Erythroblast (primary cell): ENCODE data around the gene UROD.
A peak's percentile ranks its signal among the peaks of the same experiment; 100 is the strongest.

ENCODE experiments used
- DNase-seq, 2 experiments: peaks; one replicate each; lab custom pipeline; 2025; lab: John Stamatoyannopoulos, UW
- GATA1 ChIP-seq: IDR thresholded peaks from 2 replicates; pipeline ENCODE4 v1.6.1; 2011; ENCODE audit warnings: low read depth, mild to moderate bottlenecking, control low read depth, low read length, moderate library complexity
- POLR2A ChIP-seq: IDR thresholded peaks from 2 replicates; pipeline ENCODE4 v1.6.1; 2011; ENCODE audit warnings: mild to moderate bottlenecking, low read length

The UROD gene

DNA sequence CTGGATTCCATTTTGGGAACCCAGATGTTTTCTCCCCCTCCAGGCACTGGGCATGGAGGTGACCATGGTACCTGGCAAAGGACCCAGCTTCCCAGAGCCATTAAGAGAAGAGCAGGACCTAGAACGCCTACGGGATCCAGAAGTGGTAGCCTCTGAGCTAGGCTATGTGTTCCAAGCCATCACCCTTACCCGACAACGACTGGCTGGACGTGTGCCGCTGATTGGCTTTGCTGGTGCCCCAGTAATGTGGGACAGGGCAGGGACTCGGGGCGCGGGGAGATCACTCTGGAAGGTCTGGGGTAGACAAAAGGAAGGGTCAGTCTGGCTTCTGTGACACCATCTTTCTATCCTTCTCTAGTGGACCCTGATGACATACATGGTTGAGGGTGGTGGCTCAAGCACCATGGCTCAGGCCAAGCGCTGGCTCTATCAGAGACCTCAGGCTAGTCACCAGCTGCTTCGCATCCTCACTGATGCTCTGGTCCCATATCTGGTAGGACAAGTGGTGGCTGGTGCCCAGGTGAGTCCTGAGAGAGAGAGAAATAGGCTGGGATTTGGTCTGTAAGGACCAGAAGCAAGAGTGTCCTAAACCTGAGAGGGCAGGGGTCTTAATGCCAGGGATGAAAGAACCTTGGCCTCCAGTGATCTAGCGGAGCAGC, 1.6 kb downstream of the UROD start:
- peak; percentile 34 to 53 for DNase-seq
- TF ChIP-seq GATA1 (no peak), POLR2A (no peak)

DNA sequence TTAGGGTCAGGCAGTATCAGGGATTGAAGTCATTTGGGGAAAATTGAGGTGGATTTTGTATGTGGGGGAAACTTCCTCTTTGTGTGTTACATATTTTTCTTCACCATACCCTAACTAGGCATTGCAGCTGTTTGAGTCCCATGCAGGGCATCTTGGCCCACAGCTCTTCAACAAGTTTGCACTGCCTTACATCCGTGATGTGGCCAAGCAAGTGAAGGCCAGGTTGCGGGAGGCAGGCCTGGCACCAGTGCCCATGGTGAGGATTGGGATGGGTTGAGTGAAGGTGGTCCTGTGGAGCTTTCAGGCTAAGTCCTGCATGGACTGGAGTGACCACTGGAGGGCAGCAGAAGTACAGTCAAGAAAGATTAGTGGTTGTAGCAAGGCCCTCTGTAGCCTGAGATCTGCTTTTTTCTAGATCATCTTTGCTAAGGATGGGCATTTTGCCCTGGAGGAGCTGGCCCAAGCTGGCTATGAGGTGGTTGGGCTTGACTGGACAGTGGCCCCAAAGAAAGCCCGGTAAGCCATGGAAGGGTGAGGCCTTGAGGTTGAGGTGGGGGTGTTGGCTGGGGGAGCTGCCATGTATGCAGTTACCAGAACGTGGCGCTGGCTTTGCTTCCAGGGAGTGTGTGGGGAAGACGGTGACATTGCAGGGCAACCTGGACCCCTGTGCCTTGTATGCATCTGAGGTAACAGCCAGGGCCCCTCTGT, 2.4 kb downstream of the UROD start:
- DNase-seq, result peak; percentile 89 to 93
- TF ChIP-seq POLR2A, result no peak
- TF ChIP-seq GATA1, result no peak

DNA sequence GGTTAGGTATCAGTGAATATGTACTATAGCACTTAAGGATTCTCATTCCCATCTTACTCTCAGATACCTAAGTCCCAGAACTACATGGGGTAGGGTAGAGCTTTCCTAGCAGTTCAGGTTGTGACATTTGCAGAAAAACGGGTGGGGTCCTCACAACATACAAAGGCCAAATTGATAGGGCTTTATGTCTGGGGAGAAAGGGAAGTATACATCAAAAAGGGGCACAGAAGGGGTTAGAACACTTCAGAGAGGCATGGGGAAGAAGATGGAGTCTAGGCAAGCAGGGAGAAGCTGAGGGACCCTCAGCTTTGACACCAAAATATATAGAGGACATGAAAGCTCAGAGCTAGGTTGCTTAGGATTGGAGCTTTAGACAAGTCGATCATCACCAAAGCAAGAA, 3.6 kb downstream of the UROD start:
- no peak for DNase-seq
- no peak for TF ChIP-seq POLR2A
- no peak for TF ChIP-seq GATA1

DNA sequence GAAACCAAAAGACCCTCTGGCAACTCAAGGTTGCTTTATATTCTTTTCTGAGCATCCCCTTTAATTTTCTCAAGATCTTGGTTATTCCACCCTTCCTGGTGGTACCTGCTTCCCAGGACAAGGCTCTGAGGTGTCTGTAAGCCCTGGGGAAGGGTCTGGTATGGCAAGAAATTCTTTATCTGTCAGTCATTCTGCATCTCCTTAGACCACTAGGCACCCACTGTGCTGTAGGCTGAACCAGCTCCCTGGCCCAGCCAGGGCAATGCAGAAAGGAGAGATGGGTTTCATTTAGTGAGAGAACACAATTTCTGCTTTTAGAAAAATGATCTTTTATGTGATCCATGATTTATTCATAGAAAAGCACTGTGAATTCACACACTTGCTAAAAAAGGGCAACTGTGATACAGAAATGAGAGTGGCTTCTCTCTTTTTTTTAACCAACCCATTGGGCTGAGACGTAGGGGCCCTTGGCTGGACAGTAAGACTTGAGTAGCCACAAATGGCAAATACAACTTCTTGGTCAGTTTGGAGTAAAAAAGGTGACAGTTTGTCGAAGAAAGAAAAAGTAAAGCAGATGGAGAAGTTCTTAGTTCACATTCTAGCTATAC, 4.1 kb downstream of the UROD start:
- no peak for DNase-seq
- TF ChIP-seq GATA1 (no peak), POLR2A (no peak)

DNA sequence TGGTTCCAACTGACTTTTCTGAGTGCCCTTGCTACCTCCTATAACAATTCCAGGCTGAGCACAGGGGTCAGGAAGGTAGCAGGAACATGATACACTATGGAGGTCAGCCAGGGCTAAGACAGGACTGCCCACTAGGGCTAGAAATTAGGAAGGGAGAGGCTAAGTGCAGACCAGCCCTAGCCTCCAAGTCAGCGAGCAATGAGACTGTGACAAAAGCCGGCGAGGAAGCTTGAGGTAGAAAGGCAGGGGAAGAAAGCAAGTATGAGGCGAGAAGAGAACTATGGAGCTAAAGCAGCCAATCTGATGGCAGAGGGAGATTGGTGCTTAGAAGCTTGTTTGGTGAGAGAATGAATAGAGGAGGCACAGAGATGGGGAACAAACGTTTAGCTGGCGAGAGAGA, 4.7 kb downstream of the UROD start:
- TF ChIP-seq GATA1 (no peak), POLR2A (peak; percentile 16)
- DNase-seq, result no peak

DNA sequence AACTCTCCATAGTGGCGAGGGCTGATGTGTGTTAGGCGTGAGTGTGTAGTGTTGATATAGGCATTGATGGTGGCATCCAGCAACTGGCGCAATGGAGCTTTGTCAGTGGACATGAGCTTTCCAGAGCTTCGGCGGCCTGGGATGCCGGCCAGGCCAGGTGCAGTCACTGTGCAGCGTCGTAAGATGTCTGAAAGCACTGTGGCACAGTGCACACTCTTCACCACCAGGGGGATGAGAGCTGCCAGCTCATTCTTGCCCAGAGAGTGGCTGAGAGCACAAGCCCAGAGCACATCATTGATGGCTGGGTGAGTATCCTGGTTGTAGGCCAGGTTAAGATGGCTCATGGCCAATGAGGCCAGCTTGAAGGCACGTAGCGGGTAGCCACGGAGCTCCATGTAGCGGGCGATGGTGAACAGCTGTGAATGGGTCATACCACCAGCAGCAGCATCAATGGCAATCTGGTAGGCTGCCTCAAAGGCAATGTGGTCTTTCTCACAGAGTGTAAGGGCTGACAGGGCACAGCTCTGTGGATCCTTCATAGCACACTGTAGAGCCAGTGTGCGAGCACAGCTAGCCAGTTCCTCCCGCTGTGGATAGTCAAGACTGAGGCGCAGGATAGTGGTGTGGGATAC, 6.7 kb downstream of the UROD start:
- DNase-seq, result peak; percentile 66 to 75

DNA sequence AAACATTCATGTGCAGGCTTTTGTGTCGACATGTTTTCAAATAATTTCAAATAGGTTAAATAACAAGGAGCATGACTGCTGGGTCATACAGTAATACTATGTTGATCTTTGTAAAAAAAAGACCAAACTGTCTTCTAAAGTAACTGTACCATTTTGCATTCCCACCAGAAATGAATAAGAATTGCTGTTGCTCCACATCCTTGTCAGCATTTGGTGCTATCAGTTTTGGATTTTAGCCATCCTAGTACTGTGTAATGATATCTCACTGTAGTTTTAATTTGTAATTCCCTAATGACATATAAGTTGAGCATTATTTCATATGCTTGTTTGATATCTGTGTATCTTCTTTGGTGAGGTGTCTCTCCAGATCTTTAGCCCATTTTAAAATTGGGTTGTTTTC, 11.6 kb downstream of the UROD start:
- DNase-seq, result no peak
- TF ChIP-seq POLR2A, result no peak

More for the DNA sequence above, 6.7 kb downstream of the UROD start:
- TF ChIP-seq GATA1 (no peak), POLR2A (no peak)

DNA sequence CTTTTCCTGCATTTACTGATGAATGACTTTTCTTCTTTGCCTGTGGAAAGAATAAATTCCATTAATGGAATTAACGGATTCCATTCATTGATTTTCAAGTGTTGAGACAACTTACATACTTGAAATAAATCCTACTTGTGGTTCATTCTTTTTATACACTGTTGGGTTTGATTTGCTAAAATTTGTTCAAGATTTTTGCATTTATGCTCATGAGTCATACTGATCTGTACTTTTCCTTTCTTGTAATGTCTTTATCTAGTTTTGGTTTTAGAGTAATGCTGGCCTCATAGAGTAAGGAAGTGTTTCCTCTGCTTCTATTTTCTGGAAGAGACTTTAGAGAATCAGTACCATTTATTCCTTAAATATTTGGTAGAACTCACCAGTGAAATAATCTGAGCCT, 14.4 kb downstream of the UROD start:
- TF ChIP-seq GATA1 (no peak), POLR2A (no peak)
- DNase-seq, result no peak

DNA sequence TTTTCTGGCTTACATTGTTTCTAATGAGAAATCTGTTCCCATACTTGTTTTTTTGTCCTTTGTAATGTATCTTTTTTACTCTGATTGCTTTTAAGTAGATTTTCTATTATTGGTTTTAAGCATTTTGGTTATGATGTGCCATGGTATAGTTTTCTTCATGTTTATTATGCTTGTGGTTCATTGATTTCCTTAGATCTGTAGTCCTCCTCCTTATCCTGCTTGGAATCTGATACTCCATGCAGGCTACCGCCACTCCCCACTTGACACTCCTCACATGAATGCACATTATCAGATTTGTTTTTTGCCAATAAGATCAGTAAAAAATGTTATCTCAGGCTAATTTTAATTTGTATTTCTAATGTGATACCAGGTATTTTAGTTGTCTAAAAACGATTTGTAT, 20.8 kb downstream of the UROD start:
- no peak for DNase-seq
- TF ChIP-seq POLR2A (no peak), GATA1 (no peak)

DNA sequence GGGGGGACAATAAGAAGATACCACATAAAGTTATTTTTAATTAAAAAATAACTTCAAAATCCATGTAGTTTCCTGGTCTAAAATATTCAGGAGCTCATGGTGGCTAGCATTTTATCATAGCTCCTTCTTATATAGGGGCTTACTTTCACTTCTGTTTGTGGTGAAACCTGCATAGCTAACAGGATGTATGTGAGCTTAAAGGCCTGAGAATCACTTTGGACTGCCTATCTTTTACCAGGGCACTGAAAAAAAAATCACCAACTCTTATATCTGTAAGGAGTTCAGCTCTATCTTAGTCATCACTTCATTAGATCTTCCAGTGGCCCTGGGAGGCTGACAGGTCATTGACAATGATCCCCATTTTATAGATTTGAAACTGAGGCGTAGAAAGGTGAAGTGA, 21.3 kb downstream of the UROD start:
- TF ChIP-seq POLR2A, result no peak
- TF ChIP-seq GATA1, result no peak
- DNase-seq, result no peak

DNA sequence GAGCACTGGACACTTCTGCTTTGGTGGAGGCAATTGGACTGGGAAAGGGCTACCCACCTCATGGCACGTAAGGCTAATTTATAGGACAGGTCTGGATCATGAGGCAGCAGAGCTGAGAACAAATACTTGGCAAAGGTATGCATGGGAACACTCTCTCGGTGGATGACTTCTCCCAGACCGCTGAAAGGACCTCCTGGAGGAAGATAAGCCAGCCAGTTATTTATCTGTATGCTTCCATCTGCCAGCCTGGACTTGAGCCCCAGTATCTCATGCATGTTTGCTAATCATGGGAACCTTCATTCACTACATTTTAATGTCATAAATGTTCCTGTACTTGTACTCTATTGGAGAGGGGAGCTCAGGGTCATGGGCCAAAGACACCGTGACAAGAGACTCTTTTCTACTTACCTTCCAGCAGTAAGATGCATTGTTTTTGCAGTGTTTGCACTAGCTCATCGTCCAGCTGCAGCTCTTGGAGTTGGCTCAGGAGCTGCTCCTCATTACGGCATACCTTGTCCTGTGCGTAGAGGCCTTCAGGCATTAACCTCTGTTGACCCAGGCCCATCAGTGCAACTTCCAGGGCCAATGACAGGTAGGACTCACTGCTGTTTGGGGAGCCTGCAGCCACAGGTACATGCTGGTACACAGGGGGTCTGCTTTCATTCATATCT, 23.7 kb downstream of the UROD start:
- TF ChIP-seq POLR2A (no peak), GATA1 (peak; percentile 87)
- peak; percentile 85 to 92 for DNase-seq

DNA sequence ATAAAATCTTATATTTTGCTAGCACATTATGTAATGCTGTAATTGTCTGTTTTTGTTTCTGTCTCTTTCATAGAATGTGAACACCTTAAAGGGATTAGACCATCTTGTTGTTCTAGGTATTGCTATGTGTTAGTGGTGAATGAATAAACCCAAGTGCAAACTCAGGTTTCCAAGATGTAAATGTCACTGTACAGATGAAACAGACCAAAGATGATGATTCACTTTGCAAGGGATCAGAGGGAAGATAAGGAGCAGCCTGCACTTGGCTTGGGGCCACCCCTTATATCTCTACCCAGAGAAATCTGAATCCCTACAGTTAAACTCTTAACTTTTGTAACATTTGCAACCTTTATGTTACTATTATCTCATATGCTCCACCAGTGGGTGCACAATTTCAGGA, 25.4 kb downstream of the UROD start:
- peak; percentile 86 to 87 for DNase-seq
- peak; percentile 44 for TF ChIP-seq GATA1
- no peak for TF ChIP-seq POLR2A

DNA sequence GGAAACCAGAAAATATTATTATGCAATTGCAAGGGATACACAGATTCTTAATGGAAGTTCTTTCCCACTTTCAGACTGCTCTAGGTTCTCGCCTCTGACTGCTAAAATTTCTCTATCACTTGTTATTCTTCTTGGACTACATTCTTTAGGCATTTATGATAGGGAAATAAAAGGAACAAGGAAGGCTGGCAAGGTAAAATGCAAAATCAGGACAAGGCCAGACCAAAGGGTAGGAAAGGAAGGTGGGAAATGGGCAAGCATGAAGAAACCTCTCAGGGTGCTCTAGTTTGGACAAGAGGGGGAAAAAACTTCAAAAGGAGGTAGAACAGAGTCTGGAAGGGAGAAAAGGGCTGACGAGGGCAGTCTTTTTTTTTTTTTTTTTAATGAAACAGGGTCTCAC, 26.2 kb downstream of the UROD start:
- no peak for DNase-seq
- TF ChIP-seq POLR2A, result no peak
- TF ChIP-seq GATA1, result no peak

DNA sequence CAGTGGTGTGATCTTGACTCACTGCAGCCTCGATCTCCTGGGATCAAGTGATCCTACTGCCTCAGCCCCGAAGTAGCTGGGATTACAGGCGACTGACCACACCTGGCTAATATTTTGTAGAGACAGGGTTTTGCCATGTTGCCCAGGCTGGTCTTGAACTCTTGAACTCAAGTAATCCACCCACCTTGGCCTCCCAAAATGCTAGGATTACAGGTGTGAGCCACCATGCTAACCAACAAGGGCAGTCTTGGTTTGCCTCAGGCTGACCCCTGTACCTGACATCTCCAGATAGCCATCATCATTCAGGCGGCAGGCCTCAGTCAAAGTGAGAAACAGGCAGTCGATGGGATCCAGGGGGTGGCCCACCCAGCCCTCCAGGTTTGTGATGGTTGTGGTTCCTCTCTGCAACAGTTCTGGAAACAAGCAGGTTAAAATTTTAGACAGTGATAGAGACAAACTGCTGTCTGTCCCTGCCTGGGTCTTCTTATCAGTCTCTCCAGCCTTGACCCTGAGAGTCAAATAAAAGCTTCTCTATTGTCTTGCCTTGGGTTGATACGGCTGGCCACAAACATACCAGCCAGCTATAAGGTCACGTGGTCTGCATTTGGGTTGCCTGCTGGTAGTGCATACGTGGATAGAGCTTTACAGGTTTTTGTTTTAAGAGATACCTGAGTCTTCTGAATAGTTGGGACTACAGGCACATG, 26.8 kb downstream of the UROD start:
- TF ChIP-seq GATA1 (peak; percentile 48), POLR2A (no peak)
- peak; percentile 69 to 91 for DNase-seq
